ENCODE data around the gene ADAMTS1. TPM values are rescaled to one million over a fixed set of nuclear protein-coding genes. Genes with fewer than 3 reads are reported as not detected.

ADAMTS1 gene
- total RNA-seq, 1 donor from 2014 or later, result 6.7 TPM

DNA sequence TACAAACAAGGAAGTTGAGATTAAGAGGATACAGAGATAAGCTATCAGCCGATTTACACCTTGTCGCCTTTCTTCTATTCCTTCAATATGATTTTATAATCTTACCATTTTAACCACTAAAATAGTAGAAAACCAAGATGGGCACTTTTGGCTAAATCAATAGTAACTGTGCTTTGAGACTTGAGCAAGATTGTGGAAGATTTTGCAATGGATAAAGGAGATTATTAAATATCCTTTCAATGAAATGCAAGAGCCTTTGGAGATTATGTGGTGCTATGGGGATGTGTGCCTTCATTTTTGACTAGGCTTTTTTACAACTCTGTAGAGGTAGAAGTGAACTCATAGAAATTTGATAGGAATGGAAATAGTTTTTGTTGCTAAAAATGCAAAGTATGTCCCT, 33.7 kb downstream of the ADAMTS1 start:
- Histone ChIP-seq H3K4me1 (no peaks in the 10 kb centered on the region), H3K27me3 (no peaks in the 10 kb centered on the region), H3K4me3 (no peak overlapping the region), H2AFZ (replicated peaks) (no peak overlapping the region), H3K9ac (no peak overlapping the region), H3F3A (ENCODE audit: low read depth) (no peaks in the 10 kb centered on the region), H3K9me3 (ENCODE audit: low read depth) (no peaks in the 10 kb centered on the region), H3K79me2 (ENCODE audit: low read depth) (no peaks in the 10 kb centered on the region), H3K36me3 (no peaks in the 10 kb centered on the region), H3K27ac (no peak overlapping the region), H4K20me1 (ENCODE audit: low read depth) (no peaks in the 10 kb centered on the region), H3K4me2 (no peak overlapping the region)
- DNase-seq (ENCODE audit: low spot score), result no peak
- no peak overlapping the region for H3K27ac Mint-ChIP-seq
- no peak overlapping the region for H3K4me3 Mint-ChIP-seq
- peaks cover 2% of the 10 kb centered on the region for H3K27me3 Mint-ChIP-seq (ENCODE audit: insufficient read depth, low read depth)
- H3K9me3 Mint-ChIP-seq, result no peaks in the 10 kb centered on the region
- no peaks in the 10 kb centered on the region for H3K36me3 Mint-ChIP-seq
- peaks cover 8% of the 10 kb centered on the region for H3K4me1 Mint-ChIP-seq
- TF ChIP-seq EZH2phosphoT487 (IDR thresholded peaks at IDR 0.05), result no peak
- TF ChIP-seq CTCF (IDR thresholded peaks at IDR 0.05), result no peak
- no peak for TF ChIP-seq EZH2 (IDR thresholded peaks at IDR 0.05)

GRCh38 chr21:26810676-26811415, 34.4 kb downstream of the ADAMTS1 start:
- H3K4me2 ChIP-seq, result no peak overlapping the region
- no peaks in the 10 kb centered on the region for H3K9me3 Mint-ChIP-seq
- TF ChIP-seq EZH2phosphoT487 (IDR thresholded peaks at IDR 0.05), result no peak
- no peak for TF ChIP-seq CTCF (IDR thresholded peaks at IDR 0.05)
- TF ChIP-seq EZH2 (IDR thresholded peaks at IDR 0.05), result no peak
- no peak overlapping the region for H3K27ac ChIP-seq
- H2AFZ ChIP-seq (replicated peaks), result no peak overlapping the region
- peaks cover 2% of the 10 kb centered on the region for H3K27me3 Mint-ChIP-seq (ENCODE audit: insufficient read depth, low read depth)
- no peak overlapping the region for H3K4me3 ChIP-seq
- H3K27me3 ChIP-seq, result no peaks in the 10 kb centered on the region
- no peaks in the 10 kb centered on the region for H3K36me3 Mint-ChIP-seq
- H3K36me3 ChIP-seq, result no peaks in the 10 kb centered on the region
- no peak for DNase-seq (ENCODE audit: low spot score)
- no peak overlapping the region for H3K9ac ChIP-seq
- H3K27ac Mint-ChIP-seq, result no peak overlapping the region
- H3K79me2 ChIP-seq (ENCODE audit: low read depth), result no peaks in the 10 kb centered on the region
- no peak overlapping the region for H3K4me3 Mint-ChIP-seq
- H4K20me1 ChIP-seq (ENCODE audit: low read depth), result no peaks in the 10 kb centered on the region
- no peaks in the 10 kb centered on the region for H3F3A ChIP-seq (ENCODE audit: low read depth)
- peaks cover 8% of the 10 kb centered on the region for H3K4me1 Mint-ChIP-seq
- no peaks in the 10 kb centered on the region for H3K4me1 ChIP-seq
- H3K9me3 ChIP-seq (ENCODE audit: low read depth), result no peaks in the 10 kb centered on the region

DNA sequence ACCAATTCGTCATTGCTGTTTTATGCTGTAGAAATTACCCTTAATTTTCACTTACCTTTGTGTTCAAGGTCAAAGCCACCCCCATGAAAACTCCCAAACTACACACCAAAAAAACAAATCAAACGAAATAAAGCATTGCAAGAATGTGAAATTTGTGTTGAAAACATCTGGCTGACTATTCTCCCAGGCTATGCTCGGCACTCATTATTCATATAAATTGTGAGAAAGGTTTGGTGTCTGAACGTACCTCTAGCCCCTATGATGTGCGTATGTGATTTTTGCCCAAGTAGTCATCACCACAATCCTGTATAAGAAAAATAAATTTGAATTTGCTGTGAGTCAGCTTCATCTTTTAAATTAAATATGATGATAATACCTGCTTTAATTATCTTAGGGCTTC, 34.9 kb downstream of the ADAMTS1 start:
- H3K36me3 ChIP-seq, result no peaks in the 10 kb centered on the region

More for the DNA sequence above, 34.9 kb downstream of the ADAMTS1 start:
- Histone ChIP-seq H2AFZ (replicated peaks) (no peak overlapping the region), H3K9me3 (ENCODE audit: low read depth) (no peaks in the 10 kb centered on the region), H3F3A (ENCODE audit: low read depth) (no peaks in the 10 kb centered on the region), H3K4me1 (no peaks in the 10 kb centered on the region), H3K9ac (no peak overlapping the region), H3K79me2 (ENCODE audit: low read depth) (no peaks in the 10 kb centered on the region), H4K20me1 (ENCODE audit: low read depth) (no peaks in the 10 kb centered on the region), H3K4me2 (no peak overlapping the region), H3K27ac (no peak overlapping the region), H3K27me3 (no peaks in the 10 kb centered on the region), H3K4me3 (no peak overlapping the region)
- no peaks in the 10 kb centered on the region for H3K36me3 Mint-ChIP-seq
- TF ChIP-seq CTCF (IDR thresholded peaks at IDR 0.05) (no peak), EZH2 (IDR thresholded peaks at IDR 0.05) (no peak), EZH2phosphoT487 (IDR thresholded peaks at IDR 0.05) (no peak)
- H3K9me3 Mint-ChIP-seq, result no peaks in the 10 kb centered on the region
- DNase-seq (ENCODE audit: low spot score), result no peak
- no peak overlapping the region for H3K27ac Mint-ChIP-seq
- peaks cover 5% of the 10 kb centered on the region for H3K4me1 Mint-ChIP-seq
- peaks cover 2% of the 10 kb centered on the region for H3K27me3 Mint-ChIP-seq (ENCODE audit: insufficient read depth, low read depth)
- no peak overlapping the region for H3K4me3 Mint-ChIP-seq

Measured in neural progenitor cell (in vitro differentiated cells).